Epidermal melanocyte (primary cell): ENCODE data around the gene UBE2H.
A peak's percentile ranks its signal among the peaks of the same experiment; 100 is the strongest.
"Not testable (repeated sequence)": the region's sequence is repeated elsewhere in the genome, so short reads cannot be mapped to it uniquely, and the experiment has no call there.

Experiments
- DNase-seq: peaks from one replicate; pipeline ENCODE4 v3.0.0; 2011; ENCODE audit warnings: low spot score; ENCODE audit not compliant: insufficient read length

Gene UBE2H

DNA sequence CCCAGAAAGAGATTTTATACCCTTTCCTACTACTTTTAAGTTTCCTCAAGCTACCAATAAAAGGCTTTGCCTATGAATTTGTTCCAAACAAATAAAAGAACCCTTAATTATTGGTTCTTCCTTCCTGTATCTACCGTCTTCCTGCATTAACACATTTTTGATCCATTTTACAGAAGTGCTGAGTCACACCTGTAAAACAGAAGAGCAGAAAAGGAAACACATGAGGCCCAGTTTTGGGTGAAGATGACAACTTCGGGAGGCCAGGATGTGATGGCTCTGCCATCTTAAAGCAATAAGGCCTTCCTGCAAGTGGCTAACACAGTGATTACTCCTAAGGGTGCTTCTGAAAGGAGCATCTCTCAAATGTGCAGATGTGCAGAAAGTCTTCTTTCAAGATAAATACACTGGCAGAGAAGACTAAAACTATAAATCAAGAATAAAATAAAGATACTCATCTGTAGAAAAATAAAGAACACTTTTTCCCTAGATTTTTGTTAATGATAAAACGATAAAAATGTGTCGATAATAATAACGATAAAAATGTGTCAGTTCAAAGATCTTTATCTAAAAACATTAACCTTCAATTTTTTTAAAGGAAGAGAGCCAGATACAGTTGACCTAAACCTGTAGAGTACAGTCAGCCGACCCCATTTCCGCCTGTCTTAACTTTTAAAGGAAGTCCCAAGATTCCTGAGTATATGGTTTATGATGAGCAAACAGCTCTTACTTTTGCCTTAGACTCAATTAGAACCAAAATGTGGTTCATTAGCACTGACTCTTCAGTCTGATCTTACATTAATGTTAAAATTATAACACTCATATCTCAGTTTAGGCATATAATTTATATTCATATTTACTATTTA, 108.6 kb downstream of the UBE2H start:
- DNase-seq, result no peak

DNA sequence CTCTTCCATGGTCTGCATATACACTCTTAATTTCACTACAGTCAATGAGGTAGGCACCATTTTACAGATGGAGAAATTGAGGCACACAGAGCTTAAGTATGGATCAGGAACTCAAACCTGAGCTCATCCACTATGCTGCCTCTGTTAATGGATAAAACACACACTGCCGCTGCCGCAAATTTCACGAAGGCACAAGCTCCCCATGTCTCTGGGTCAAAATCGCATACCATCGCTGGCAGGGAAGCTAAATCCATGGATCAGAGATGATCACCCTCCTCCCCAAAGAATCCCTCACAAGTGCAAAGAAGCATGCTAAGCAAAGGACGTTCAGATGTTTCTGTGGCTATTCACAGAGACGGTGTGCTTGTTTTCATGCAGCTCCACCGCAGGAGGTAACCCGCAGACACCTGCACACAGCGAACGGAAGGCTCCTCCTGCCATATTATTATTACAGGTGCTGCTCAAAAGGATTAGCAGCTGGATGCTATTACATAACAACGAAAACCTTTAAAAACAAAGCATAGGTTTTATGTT, 109.3 kb downstream of the UBE2H start:
- no peak for DNase-seq

DNA sequence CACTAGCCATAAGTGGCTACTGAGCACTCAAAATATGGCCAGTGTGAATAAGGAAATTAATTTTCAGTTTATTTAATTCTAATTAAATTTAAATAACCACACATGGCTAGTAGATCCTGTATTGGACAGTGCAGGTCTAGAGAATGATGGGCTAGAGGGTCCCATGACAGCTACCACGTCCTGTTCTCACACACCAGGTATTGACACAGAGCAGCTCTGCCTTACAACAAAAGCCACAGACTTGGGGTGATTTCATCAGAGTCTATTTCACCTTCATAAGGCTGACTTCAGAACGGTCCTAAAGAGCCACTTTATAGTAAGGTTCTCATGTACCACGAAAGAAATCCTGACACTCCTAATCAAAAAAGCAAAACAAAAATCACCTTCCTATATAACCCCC, 111.3 kb downstream of the UBE2H start:
- DNase-seq, result no peak

DNA sequence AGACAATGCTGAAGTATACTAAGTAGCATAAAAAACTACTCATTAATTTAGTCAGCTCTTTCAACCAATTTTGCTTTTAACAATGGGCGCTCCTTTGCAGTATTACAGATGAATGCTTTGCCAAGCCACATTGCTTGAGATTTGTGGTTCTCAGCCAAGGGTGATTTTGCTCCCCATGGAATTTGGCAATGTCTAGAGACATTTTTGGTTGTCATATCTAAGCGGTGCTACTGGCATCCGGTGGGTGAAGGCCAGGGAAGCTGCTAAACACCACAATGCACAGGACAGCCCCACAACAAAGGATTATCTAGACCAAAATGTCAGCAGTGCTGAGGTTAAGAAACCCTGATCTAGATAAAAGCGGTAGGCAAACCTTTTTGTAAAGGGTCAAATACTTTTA, 112.0 kb downstream of the UBE2H start:
- no peak for DNase-seq

DNA sequence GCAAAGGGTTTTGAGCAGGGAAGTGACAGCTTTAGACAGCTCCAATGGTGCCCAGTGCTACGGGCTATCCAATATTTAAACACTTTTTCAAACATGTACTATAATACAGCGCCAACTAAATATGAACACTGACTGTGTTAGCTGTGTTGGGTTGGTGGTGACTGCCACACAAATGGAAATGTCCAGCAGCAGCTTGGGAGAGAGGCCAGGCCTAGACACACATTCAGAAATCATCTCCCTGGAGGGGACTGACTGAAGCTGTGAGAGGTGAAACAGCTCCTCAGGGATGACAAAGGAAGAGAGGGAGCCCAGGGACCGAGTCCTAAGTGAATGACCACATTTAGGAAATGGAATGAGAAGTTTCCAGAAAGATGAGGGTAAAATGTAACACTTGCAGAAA, 115.8 kb downstream of the UBE2H start:
- no peak for DNase-seq

DNA sequence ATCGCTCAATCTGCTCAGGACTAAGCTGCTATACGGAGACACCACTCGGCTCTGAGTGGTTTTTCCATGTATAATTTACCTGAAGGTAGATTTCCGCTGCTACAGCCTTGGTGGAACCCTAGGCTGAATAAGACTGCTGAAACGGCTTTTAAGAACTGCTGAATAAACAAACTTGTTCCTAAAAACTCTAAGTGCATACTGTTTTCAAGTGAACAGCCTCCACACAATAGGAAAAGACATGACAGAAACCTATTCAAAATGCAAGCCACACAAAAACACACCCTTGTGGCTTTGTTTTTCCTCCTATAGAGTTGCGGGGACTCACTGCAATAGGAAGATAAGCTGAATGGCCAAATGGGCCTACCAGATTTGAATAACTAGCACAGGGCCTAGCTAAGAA, 117.2 kb downstream of the UBE2H start:
- no peak for DNase-seq

DNA sequence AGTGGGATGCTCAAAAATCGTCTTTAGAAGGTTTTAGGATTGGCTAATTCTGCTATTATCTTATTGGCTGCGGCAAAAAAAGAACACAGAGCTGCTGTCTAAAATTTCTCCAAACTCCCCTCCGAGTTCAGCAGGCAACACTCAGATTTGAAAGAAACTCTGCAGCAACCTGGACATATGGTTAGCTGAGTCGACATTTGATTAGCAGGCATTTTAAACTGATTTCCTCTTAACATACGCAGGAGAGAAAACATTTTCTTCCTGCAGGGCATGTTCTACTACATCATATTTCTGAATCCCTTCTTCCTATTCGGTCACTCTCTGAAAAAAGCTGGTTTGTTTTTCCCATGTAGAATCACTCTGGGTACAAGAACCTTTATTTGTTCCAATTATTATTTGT, 119.4 kb downstream of the UBE2H start:
- not testable (repeated sequence) for DNase-seq

DNA sequence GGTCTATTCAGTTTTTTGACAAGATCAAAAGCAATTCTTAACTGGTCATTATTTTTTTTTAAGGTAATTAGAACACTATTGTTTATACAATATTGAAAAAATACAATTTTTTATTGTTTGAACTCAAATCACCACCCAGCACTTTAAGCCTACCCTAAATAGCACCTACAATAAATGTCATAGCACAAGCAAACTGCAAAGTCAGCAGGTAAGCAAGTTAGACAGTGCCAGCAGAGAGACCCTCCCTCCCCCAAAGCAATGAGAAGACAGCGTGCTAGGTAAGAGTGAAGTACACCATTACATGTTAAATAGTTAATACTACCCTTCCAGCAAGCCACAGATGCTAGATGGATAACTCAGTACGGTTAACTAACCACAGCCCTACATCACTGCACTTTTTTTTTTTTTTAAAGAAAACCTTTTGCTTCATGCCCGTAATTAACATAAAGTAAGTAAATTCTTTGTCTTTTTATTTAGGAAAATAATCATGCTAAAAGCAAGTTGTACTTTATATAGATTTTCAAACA, 120.0 kb downstream of the UBE2H start:
- DNase-seq, result no peak

DNA sequence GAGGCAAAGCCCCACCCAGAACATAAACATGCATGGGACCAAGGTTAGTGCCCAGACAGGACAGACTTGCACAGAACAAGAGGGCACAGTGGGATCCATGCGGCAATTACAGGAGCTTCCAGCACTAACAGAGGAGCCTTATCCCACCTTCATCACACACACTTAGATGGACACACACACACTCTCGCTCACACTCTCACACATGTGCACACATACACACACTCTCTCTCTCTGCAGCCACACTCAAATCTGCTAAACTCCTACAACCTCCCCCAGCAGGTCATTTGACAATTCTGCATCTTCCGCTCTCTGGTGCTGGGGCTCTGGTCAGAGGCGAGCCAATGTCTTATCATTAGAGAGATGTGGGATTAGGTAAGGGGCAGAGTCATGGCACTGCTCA, 120.5 kb downstream of the UBE2H start:
- no peak for DNase-seq

DNA sequence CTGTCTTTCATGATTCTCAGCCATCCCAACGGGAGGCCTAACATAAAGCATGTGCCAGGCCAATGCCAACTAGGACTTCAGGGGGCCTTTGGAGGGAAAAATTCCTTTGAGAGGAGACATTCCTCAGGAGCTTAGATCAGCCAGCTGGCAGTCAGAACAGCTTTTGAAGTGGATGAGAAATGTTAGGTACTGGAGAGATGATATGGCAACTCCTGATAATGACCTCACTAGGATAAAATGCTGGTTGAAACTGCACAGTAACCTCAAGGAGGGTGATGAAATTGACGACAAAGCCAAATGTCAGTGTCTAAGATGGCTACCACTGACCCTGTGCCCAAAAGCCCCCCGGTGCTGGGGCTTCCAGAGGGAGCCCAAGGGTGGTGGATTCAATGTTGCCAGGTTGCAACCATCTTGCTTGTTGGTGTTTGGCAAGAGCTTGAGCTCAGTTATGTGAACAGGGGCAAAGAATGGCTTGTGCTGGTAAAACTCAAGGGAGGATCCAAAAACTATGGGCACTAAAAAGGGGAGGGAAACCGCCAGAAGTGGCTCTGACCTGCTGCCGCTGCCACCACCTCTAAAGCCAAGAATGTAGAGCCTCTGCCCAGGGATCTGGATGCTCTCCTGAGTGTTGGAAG, 121.2 kb downstream of the UBE2H start:
- no peak for DNase-seq

DNA sequence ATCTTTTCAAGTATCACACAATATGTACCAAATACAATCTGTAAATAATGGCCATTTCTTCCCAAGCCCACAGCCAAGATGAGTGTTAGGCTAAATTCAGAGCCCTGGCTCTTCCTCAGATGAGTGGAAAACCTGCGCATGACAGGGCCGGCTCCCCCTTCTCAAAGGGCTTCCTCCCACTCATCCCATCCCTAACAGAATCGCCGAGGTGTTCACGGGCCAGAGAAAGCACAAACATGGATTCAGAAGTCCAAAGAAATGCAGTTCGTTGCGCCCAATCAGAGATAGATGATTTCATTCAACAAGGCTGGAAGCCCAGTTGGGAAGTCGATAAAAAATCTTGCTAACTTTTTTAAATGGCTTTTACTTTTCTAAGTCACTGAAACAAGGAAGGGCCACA, 121.8 kb downstream of the UBE2H start:
- DNase-seq, result no peak

DNA sequence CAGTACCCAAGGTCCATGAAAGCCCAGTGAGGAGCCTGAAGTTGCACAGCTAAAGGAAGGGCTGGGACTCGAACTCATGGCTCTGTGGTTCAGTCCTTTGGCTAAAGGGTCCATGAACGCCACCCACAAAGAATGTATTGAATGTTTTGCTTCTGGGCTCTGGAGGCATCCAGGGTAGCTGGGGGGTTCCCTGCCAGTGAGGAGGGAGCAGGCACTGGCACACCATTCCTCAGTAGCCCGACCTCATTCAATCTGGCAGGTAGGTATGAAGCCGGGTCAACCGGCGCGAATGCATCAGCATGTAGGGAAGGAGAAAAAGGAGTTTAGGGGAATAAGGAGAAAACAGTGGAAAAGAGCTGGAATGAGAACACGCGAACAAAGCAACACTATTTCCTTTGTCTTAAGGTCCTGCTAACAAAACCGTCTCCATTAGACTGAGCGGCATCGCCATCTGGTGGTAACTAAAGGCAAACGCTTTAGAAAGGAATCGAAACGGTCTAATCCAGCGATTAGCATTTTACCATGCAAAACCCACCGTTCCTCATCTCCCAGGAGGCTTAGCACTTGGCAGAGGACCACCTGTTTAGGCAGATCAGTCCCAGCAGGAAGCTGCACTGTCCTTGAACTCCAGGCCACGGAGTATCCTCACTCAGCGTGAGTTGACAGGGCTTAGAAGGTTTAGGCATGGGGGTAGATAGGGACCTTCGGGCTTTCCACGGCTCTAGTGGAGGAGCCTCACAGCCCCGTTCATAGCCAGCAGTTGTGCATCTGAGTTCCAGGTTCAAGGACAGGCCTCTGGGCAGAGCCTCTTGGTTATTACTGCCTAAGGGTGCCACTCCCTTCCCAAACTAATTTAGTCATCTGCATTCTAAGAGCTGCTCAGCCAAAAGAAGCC, 122.8 kb downstream of the UBE2H start:
- DNase-seq, result peak; percentile 68

DNA sequence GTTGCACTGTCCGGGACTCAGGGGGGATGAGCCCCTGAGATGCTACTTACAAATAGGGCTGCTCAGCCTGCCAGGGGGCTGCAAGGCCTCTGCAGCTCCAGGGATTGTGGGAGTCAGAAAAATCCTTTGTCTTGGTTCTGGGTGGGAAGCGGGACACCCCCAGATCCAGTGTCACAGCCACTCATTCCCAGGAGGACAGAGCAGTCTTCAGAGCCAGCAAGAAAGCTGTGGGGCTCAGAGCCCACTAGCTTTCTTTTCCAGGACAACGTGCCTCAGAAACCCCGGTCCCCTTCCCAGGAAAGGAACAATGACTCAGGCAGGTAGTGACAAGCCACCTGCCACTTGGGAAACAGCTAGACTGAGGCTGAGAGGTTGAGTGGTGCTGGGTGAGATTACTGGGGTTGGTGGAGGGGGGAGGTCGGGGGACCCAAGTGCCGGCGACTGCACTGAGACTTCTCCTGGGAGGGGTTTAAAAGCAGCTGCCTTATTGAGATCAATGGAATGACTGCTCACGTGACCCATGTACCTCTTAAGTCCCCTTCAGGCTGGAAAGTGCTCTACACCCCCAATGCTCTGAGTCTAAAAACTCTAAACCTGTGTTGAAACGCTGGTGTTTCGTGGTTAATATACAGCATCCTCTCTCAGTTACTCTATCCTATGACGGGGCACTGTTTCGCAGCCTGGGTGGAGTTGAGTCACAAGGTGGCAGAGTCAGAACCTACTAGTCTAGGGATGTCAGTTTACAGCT, 123.6 kb downstream of the UBE2H start:
- DNase-seq, result no peak

DNA sequence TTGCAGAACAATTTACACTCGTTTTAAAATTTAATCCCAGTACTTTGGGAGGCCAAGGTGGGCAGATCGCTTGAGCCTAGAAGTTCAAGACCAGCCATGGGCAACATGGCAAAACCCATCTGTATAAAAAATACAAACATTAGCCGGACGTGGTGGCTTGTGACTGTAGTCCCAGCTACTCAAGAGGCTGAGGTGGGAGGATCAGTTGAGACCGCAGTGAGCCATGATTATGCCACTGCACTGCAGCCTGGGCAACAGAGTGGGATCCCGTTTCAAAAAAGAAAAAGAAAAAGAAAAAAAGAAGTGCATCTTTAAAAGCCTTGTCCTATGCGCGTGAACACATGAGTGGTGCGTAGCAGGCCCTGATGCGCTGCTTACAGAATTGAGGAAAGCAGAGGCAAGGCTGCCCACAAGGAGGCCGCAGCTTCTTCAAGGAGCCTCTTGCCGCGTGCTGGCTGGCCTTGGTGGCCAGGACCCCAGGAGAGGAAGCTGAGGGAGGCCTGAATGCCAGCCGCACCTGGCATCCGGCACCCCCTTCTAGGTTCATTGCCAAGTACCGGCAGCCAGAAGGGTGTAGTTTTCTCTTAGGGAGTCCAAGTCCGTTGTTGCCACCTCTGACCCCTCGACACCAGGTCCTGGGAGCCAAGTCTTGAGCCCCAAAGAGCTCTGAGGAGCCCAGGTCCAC, 124.5 kb downstream of the UBE2H start:
- DNase-seq, result no peak

DNA sequence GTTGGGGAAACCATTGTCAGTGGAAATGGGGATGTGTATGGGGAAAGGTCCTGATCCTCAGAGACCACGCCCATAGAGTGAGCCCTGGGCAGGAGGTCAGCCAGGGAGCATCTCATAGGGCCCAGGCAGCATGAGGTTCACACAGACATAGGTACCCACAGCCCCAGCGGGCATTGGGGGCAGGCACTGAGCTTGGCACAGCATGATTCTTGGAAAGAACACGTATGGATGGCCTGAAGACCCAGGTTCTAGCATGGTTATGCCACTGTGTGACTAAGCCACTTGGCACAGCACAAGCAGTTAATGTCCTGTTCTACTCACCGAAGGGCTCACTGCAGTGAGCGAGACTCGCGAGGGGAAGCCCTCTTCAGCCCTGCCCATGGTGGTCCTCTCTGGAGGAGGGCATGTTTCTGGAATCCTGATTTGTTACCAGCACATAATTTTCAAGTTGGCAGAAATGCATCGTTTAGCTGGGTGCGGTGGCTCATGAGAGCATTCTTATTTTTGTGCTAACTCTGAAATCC, 125.2 kb downstream of the UBE2H start:
- DNase-seq, result no peak

DNA sequence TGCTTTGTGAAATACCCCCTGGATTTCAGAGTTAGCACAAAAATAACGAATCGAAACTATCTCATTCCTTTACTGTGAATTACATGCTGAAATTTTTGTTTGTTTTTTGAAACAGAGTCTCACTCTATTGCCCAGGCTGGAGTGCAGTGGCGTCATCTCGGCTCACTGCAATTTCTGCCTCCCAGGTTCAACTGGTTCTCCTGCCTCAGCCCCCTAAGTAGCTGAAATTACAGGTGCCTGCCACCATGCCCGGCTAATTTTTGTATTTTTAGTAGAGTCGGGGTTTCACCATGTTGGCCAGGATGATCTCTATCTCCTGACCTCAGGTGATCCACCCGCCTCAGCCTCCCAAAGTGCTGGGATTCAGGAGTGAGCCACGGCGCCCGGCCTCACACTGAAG, 125.9 kb downstream of the UBE2H start:
- DNase-seq, result not testable (repeated sequence)

DNA sequence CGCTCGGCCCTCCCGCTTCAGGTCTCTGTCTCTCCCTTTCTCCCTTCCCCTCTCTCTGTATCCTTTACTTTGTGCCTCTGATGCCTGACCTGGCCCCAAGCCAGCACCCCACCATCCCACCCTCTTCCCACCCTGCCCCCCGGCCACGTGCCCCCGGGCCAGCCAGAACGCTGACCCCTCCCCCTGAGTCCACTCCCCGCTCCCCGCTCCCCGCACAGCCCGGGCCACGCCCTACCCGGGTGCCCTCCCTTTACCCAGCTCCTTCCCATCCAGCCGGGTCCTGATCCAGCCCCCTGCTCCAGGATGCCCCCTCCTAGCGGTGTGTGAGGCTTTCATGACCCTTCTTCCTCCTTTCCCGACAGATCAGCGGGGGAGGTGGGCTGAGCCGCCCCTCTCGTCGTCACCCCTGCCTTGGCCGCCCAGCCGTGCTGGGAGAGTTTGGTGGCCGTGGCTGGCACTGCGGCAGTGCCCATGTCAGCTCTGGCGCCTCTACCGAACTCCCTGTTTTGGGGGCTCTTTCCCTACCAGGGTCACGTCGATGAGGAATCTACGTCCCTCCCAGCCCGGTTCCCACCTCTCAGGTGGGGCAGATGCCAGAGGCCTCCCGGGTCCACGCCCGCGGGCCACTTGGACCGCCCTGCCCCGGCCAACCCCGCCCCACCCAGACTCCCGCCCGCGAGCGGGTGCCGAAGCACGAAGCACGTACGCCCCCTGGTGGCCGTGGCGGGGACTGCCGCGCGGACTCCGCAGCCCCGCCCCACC, 127.4 kb downstream of the UBE2H start:
- DNase-seq, result peak; percentile 53

DNA sequence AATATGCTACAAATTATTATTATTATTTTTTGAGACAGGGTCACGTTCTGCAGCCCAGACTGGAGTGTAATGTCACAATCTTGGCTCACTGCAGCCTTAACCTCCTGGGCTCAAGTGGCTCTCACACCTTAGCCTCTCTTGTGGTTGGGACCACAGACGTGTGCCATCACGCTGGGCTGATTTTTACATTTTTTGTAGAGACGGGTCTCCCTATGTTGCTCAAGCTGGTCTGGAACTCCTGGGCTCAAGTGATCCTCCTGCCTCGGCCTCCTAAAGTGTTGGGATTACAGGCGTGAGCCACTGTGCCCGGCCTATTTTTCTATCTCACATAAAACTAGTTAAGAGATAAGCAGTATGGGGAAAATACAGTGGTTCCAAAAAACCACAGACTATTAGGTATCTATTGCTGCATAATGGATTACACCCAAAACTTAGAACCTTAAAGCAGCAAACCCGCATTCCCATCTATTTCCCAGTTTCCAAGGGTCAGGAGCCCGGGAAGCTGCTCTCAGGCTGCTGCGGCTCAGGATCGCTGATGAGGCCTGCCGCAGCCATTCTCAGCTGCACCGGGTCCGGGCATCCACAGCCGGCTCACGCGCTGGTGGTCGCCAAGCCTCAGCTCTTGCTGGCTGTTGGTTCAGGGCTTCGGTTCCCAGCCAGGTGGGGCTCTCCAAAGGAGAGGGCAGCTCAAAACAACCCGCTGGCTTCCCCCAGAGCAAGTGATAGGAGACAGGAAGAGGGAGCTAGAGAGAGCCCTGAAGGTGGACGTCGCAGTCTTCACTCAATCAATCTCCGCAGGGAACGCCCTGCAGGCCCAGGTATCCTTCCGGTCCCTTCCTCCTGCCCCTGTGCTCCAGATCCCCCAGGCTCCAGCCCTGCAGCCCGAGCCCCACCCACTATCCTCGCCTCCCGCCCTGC, 128.2 kb downstream of the UBE2H start:
- no peak for DNase-seq
